LNCAP (cell line): ENCODE measurements around the gene SERINC5.

ENCODE experiments used
- TF ChIP-seq, protein P1 (sequence below): fragments of 450-650 bp; IDR thresholded peaks from 2 replicates; pipeline ENCODE4 v1.5.1; 2017; ENCODE audit warnings: mild to moderate bottlenecking

SERINC5 gene

DNA sequence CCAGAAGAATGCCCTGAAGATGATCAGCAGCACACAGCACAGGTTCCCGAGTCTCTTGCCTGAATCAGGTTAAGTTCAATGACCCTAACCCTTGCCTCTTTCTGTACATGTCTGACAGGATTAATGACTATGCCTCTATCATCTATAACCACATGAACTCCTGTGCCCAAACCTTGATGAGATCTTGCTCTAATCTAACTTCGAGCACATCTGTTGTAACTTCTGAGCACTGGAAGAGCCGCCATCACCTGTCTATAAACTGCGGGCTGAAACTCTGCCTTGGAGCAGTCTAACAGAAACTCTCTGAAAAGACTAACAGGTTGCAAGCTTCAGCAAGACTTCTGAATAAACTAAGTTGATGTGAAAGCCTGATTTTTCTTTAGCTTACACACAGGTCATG, 44.5 kb downstream of the SERINC5 start:
- TF ChIP-seq, protein P1, sequence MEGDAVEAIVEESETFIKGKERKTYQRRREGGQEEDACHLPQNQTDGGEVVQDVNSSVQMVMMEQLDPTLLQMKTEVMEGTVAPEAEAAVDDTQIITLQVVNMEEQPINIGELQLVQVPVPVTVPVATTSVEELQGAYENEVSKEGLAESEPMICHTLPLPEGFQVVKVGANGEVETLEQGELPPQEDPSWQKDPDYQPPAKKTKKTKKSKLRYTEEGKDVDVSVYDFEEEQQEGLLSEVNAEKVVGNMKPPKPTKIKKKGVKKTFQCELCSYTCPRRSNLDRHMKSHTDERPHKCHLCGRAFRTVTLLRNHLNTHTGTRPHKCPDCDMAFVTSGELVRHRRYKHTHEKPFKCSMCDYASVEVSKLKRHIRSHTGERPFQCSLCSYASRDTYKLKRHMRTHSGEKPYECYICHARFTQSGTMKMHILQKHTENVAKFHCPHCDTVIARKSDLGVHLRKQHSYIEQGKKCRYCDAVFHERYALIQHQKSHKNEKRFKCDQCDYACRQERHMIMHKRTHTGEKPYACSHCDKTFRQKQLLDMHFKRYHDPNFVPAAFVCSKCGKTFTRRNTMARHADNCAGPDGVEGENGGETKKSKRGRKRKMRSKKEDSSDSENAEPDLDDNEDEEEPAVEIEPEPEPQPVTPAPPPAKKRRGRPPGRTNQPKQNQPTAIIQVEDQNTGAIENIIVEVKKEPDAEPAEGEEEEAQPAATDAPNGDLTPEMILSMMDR, result no peak

- TF ChIP-seq, protein P1, result no peak
Measured at GRCh38 chr5:80210014-80210413, 45.8 kb downstream of the SERINC5 start.

- TF ChIP-seq, protein P1, result no peak
Measured at GRCh38 chr5:80208381-80208780, 47.5 kb downstream of the SERINC5 start.

DNA sequence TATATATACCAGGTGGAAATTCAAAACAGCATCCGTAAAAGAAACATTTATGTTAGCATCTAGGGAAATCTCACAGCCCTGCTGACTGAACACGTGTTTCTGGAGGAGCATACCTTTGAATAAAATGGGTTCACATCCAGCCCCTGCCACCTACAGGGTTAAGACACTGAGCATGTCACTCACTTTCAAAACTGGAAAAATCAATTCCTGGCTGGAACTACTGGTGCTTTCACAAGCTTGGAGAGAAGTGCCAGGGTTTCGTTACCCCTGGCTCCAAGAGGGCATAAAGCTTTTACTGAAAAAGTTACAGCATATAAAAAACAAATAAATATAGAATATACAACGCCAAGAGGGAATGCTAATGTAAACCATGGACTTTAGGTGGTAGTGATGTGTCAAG, 48.0 kb downstream of the SERINC5 start:
- TF ChIP-seq, protein P1, result no peak

- TF ChIP-seq, protein P1, result no peak
Measured at GRCh38 chr5:80206282-80206681, 49.6 kb downstream of the SERINC5 start.

- TF ChIP-seq, protein P1, result no peak
Measured at GRCh38 chr5:80205846-80206245, 50.0 kb downstream of the SERINC5 start.

DNA sequence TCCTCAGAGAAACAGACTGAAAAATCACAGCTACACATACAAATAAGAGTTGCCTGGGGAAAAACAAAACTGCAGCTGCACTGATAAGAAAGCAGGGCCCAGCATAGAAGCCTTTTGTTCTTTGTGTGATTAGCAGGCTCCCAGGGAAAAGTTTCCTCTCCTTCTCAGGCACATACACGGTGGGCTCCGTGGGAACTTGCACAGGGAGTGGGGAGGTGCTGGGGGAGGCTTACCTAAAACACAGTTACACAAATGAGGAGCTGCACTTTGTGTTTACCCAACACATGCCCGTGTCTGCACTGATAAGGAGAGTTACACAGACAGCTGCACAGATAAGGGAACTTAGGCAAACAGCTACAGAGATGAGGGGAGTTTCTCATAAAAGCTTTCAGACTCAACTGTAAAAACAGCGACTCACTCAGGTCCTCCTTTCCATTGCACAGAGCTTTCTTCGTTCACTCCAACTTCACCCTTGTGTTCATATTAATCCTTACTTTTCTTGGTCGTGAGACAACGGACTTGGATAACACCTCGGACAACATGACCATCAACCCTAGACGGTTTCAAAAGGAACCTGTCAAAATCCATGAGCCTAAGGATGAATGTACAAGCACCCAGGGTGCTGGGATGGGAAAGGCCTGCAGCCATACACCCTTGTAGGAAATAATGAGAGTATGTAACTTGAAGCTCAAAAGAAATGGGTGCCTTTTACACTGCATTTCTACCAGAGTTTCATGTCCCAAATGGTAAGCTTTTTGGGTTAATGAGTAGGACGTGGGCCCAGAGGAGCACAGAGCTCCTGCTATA, 50.8 kb downstream of the SERINC5 start:
- TF ChIP-seq, protein P1, result no peak
